OCI-LY3 (cell line): ENCODE data around the gene MAX.

Source experiments
- H2AFZ ChIP-seq: fragments of 200-600, 300-600 bp; shearing (Covaris generic); 2 replicates; pipeline ENCODE4 v1.6.0; 2014; ENCODE audit warnings: antibody characterized with exemption, low read depth, low read length
- H3K27ac ChIP-seq: fragments of 200-600, 300-600 bp; sonication (generic); 2 replicates; pipeline ENCODE4 v1.5.1; 2014; ENCODE audit warnings: mild to moderate bottlenecking, low read length, moderate library complexity, mixed read lengths
- H3K27me3 ChIP-seq: fragments of 200-600, 300-600 bp; sonication (generic); 2 replicates; pipeline ENCODE4 v1.6.1; 2014; ENCODE audit warnings: low read depth, low read length, mixed read lengths
- H3K36me3 ChIP-seq: fragments of 200-600, 300-600 bp; sonication (generic); replicated peaks from 2 replicates; pipeline ENCODE3; 2014; ENCODE audit warnings: low read depth, low read length, mixed read lengths
- H3K4me1 ChIP-seq: fragments of 300-600, 200-600 bp; sonication (generic); 2 replicates; pipeline ENCODE4 v1.6.1; 2014; ENCODE audit warnings: low read length, mixed read lengths
- H3K4me2 ChIP-seq: fragments of 200-600, 300-600 bp; sonication (generic); 2 replicates; pipeline ENCODE4 v1.6.1; 2014; ENCODE audit warnings: low read length, mixed read lengths
- H3K4me3 ChIP-seq: fragments of 300-600, 200-600 bp; sonication (generic); 2 replicates; pipeline ENCODE4 v1.5.1; 2014; ENCODE audit warnings: antibody characterized with exemption, mild to moderate bottlenecking, low read length, moderate library complexity
- H3K79me2 ChIP-seq: fragments of 300-600, 200-600 bp; shearing (Covaris generic); 2 replicates; pipeline ENCODE4 v1.6.1; 2014; ENCODE audit warnings: mild to moderate bottlenecking, low read length, mixed read lengths
- H3K9ac ChIP-seq: fragments of 300-600, 200-600 bp; shearing (Covaris generic); 2 replicates; pipeline ENCODE4 v1.6.0; 2014; ENCODE audit warnings: mild to moderate bottlenecking, low read length, moderate library complexity
- H3K9me3 ChIP-seq: fragments of 200-600, 300-600 bp; shearing (Covaris generic); 2 replicates; pipeline ENCODE4 v1.6.1; 2014; ENCODE audit warnings: low read length, mixed read lengths; ENCODE audit not compliant: insufficient read depth
- H4K20me1 ChIP-seq: fragments of 200-600, 300-600 bp; sonication (generic); 2 replicates; pipeline ENCODE4 v1.6.1; 2016; ENCODE audit warnings: low read length, mixed read lengths; ENCODE audit not compliant: insufficient read depth
- CTCF ChIP-seq: fragments of 200-600, 300-600 bp; sonication (generic); IDR thresholded peaks from 2 replicates; pipeline ENCODE4 v1.5.1; 2014; ENCODE audit warnings: antibody characterized with exemption, low read length, low read depth
- EZH2phosphoT487 ChIP-seq: fragments of 200-600 bp; shearing (Covaris generic); IDR thresholded peaks from 2 replicates; pipeline ENCODE4 v1.6.1; 2018; ENCODE audit warnings: antibody characterized with exemption, mixed run types, low read depth

Gene MAX

GRCh38 chr14:65109357-65109756 lies 7.0 kb upstream of the MAX start:
- Histone ChIP-seq H3K36me3 (no peaks in the 10 kb centered on the region), H3K4me1 (no peaks in the 10 kb centered on the region), H4K20me1 (no peaks in the 10 kb centered on the region), H3K79me2 (no peaks in the 10 kb centered on the region), H3K27ac (no peak overlapping the region), H3K4me3 (no peak overlapping the region), H3K4me2 (no peak overlapping the region), H3K9ac (no peak overlapping the region), H3K27me3 (peaks cover 3% of the 10 kb centered on the region; the same call in 1 of the 2 replicates), H2AFZ (no peak overlapping the region), H3K9me3 (no peaks in the 10 kb centered on the region)
- TF ChIP-seq EZH2phosphoT487, result no peak
- TF ChIP-seq CTCF, result no peak

DNA sequence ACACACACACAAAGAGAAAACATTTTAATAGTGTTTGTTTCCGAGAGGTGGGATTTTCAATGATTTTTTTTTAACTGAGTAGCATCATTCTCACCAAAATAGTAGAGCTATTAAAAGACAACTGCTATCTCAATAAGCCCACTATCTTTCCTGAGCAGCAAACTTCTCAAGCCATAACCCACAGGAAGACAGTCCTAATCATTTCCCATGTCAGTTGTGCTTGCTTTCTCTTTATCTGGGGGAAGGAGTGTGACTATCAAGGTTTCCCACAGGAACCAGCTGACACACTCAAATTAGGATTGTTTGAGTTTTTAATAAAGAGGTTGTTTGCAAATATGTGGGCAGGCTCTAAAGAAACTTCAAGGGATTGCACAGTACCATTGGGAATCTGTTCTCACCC lies 4.9 kb upstream of the MAX start:
- no peaks in the 10 kb centered on the region for H4K20me1 ChIP-seq
- no peaks in the 10 kb centered on the region for H3K9me3 ChIP-seq
- H3K9ac ChIP-seq, result no peak overlapping the region
- H3K36me3 ChIP-seq, result no peaks in the 10 kb centered on the region
- no peak overlapping the region for H2AFZ ChIP-seq
- no peak overlapping the region for H3K4me3 ChIP-seq
- no peak for TF ChIP-seq CTCF
- TF ChIP-seq EZH2phosphoT487, result no peak
- no peak overlapping the region for H3K4me2 ChIP-seq
- no peak overlapping the region for H3K27ac ChIP-seq
- peaks cover 4% of the 10 kb centered on the region; the same call in 1 of the 2 replicates for H3K4me1 ChIP-seq
- peaks cover 6% of the 10 kb centered on the region; the same call in 1 of the 2 replicates for H3K27me3 ChIP-seq
- H3K79me2 ChIP-seq, result no peaks in the 10 kb centered on the region

GRCh38 chr14:65106736-65107135 lies 4.4 kb upstream of the MAX start:
- Histone ChIP-seq H3K4me3 (no peak overlapping the region), H3K36me3 (no peaks in the 10 kb centered on the region), H3K9me3 (no peaks in the 10 kb centered on the region), H3K9ac (no peak overlapping the region), H2AFZ (no peak overlapping the region), H3K27ac (no peak overlapping the region), H3K27me3 (peaks cover 6% of the 10 kb centered on the region; the same call in 1 of the 2 replicates), H3K4me2 (no peak overlapping the region), H3K79me2 (peaks cover 3% of the 10 kb centered on the region; the same call in 1 of the 2 replicates), H4K20me1 (no peaks in the 10 kb centered on the region), H3K4me1 (peaks cover 4% of the 10 kb centered on the region; the same call in 1 of the 2 replicates)
- TF ChIP-seq CTCF (no peak), EZH2phosphoT487 (no peak)

GRCh38 chr14:65106316-65106715 lies 4.0 kb upstream of the MAX start:
- Histone ChIP-seq H3K79me2 (peaks cover 6% of the 10 kb centered on the region), H4K20me1 (no peaks in the 10 kb centered on the region), H3K27ac (no peak overlapping the region), H3K4me2 (no peak overlapping the region), H3K4me1 (peaks cover 4% of the 10 kb centered on the region; the same call in 1 of the 2 replicates), H3K9me3 (no peaks in the 10 kb centered on the region), H3K36me3 (no peaks in the 10 kb centered on the region), H3K4me3 (no peak overlapping the region), H3K27me3 (peaks cover 6% of the 10 kb centered on the region; the same call in 1 of the 2 replicates), H2AFZ (no peak overlapping the region), H3K9ac (no peak overlapping the region)
- TF ChIP-seq CTCF (no peak), EZH2phosphoT487 (no peak)
